Choroid plexus epithelial cell (primary cell): ENCODE data around the gene SMC6.
A peak's percentile ranks its signal among the peaks of the same experiment; 100 is the strongest.

Source experiments
- DNase-seq: peaks from one replicate; pipeline ENCODE4 v3.0.0-alpha.2; 2010; ENCODE audit warnings: low read depth
- H3K4me3 ChIP-seq: 2 replicates; pipeline ENCODE4 v1.5.1; 2011; ENCODE audit warnings: low read depth, mild to moderate bottlenecking, control low read depth, low read length, moderate library complexity
- TF ChIP-seq, protein P1 (sequence below): conservative IDR thresholded peaks from 2 replicates; pipeline ENCODE4 v1.5.1; 2011; ENCODE audit warnings: low read depth, mild to moderate bottlenecking, control low read depth, inconsistent platforms, low read length, moderate library complexity

Gene SMC6, protein sequence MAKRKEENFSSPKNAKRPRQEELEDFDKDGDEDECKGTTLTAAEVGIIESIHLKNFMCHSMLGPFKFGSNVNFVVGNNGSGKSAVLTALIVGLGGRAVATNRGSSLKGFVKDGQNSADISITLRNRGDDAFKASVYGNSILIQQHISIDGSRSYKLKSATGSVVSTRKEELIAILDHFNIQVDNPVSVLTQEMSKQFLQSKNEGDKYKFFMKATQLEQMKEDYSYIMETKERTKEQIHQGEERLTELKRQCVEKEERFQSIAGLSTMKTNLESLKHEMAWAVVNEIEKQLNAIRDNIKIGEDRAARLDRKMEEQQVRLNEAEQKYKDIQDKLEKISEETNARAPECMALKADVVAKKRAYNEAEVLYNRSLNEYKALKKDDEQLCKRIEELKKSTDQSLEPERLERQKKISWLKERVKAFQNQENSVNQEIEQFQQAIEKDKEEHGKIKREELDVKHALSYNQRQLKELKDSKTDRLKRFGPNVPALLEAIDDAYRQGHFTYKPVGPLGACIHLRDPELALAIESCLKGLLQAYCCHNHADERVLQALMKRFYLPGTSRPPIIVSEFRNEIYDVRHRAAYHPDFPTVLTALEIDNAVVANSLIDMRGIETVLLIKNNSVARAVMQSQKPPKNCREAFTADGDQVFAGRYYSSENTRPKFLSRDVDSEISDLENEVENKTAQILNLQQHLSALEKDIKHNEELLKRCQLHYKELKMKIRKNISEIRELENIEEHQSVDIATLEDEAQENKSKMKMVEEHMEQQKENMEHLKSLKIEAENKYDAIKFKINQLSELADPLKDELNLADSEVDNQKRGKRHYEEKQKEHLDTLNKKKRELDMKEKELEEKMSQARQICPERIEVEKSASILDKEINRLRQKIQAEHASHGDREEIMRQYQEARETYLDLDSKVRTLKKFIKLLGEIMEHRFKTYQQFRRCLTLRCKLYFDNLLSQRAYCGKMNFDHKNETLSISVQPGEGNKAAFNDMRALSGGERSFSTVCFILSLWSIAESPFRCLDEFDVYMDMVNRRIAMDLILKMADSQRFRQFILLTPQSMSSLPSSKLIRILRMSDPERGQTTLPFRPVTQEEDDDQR

DNA sequence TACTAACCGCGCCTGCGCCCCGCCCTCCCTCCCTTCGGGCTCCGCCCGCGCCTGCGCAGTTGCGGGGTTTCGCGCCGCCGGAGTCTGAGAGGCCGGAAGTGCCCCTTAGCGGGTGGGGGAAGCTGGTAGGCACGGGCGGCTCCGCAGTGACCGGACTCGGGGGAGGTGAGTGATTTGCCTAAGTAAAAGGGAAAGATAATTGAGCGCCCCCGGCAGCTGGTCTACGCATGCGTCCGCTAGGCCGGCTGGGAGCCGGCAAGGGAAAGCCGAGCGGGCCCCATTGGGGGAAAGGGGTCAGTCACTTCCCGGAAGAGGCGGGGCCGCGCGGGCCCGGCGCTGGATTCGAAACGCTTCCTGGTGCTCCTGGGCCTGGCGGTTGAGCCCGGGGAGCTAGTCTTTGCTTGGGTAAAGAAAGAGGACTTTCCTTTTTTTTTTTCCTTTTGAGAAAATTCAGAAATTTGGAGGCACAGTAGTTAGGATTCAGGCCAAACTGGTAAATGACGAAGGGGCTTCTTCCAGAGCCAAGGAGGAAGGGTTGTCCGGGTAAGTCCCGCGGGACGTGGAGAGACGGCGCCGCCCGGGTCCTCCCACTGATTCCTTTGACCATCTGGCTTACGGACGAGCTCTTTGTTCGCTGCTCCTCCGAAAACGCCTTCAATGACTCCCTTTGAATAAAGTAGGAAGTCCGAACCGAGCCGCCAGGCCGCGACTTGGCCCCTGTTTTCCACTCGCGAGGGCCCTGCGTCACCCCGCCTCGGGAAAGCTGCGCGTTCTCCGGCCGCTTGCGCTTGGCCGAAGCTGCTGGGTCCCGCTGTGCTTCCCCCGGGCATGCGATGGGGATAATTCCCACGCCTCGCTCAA, at the start of gene SMC6, which contains the start of gene GEN1:
SMC6 (minus strand) TSS at position 8 of the 861 bp plus-strand sequence. CDS start 7,864 bp downstream, outside the sequence.
GEN1 (plus strand) TSS at position 336 of the 861 bp plus-strand sequence. CDS start 5,806 bp downstream, outside the sequence.
- H3K4me3 ChIP-seq = peak within 1 kb of the TSS; percentile 85
- DNase-seq = peak; percentile 86
- TF ChIP-seq, protein P1, sequence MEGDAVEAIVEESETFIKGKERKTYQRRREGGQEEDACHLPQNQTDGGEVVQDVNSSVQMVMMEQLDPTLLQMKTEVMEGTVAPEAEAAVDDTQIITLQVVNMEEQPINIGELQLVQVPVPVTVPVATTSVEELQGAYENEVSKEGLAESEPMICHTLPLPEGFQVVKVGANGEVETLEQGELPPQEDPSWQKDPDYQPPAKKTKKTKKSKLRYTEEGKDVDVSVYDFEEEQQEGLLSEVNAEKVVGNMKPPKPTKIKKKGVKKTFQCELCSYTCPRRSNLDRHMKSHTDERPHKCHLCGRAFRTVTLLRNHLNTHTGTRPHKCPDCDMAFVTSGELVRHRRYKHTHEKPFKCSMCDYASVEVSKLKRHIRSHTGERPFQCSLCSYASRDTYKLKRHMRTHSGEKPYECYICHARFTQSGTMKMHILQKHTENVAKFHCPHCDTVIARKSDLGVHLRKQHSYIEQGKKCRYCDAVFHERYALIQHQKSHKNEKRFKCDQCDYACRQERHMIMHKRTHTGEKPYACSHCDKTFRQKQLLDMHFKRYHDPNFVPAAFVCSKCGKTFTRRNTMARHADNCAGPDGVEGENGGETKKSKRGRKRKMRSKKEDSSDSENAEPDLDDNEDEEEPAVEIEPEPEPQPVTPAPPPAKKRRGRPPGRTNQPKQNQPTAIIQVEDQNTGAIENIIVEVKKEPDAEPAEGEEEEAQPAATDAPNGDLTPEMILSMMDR = no peak

DNA sequence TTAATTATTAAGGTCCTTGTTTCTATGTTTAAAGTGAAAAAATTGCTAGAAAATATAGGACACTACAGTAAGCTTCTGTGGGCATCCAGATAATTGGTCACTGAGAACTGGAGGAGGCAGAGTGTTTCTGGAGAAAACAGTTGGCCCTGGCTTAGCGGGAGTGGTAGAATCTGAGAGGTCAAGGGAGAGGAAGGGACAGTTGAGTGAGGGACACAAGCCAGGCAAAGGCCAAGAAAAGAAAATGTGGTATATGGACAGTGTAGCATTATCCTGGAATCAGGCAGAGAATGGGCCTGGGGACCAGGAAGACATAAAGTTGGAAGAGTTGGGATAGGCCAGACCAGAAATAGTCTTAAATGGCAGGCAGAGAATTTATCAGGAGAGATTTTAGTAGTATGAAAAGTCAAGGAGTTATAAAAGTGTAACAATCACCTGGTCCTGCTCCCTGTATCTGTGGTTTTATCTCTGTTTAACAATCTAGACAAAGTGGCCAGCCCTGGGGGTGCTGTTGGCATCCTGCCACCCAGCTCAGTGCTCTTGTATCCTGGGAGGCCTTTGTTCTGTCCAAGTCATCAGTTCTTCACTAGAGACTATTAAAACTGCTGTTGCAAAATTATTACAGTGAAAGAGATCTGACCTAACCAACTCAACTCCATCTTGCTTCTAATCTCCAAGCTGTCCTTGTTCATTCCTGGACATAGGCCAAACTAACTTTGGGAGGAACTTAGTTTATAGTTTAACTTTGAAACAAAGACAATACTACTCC, 47.3 kb upstream of the SMC6 start:
- DNase-seq = no peak
- H3K4me3 ChIP-seq = no peak overlapping the region
- TF ChIP-seq, protein P1 = no peak

DNA sequence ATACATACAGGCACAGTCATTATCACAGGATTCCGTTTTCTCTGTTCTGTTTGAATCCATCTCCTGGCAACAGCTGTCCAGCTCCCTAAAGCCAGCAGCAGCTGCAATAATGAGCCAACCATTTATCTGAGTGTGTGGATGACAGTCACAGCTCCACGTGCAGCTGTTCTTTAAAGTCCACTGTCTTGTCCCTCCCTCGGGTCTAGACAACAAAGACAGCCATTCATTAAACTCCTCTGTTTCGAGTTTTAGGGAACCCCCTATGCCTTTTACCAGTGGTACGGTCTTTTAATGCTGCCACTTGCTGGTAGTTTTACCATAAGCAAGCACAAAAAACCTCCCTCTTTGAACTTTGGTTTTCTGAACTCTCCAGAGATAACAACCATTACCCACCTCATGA, 46.6 kb upstream of the SMC6 start:
- H3K4me3 ChIP-seq = no peak overlapping the region
- TF ChIP-seq, protein P1 = no peak
- peak; percentile 42 for DNase-seq

DNA sequence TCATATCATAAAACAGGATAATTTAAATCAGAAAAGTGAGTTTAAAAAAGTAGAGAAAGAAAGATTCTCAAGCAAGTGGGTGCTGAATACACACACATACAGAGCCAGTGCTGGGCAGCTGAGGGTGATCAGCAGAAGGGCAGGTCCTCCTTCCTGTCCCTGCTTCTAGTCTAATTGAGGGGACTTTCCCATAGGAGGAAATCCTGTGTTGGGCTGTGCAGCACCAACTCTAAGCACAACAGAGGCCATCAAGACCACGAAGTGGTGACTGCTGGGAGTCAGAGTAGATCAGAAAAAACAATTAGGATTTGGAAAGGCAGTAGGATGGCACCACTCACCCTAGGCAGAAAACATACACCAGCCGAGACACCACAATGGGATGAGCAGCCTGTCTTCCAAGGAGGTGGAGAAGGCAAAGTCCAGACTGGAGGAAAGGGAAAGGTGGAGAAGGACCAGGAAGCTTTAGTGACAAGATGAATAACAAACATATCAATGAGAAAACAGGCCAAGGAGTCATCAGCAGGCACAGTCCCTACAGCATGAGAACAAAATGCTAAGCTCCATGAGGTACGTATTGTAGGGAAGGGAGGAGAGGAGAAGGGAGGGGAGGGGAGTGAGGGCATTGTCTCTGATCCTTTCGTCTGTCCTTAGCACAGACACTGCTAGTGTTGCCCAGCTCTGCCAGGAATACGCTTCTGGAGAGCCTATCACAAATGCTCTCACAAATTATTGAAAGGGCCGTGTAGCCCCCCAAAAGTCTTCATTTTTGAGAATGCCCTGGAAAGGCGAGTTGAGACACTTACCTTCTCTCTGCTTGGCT, 45.9 kb upstream of the SMC6 start:
- no peak overlapping the region for H3K4me3 ChIP-seq
- DNase-seq = no peak
- TF ChIP-seq, protein P1 = no peak

DNA sequence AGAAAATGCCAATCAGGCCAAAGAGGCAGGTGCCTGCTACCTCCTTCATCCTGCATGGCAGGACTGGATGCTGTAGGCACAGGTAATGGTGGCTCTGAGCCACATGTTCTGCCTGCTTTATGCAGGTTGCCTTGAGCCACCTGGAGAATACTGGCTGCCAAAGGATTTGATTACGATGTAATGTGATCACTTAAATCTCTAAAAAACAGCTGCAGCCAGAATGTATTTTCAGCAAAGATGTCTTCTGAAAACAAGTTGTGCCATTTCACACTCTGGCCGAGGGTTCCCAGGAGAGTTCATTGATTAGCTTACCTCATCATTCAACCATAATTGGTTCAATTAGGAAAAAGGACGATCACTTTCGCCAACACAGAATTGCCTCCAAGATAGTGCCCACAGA, 44.7 kb upstream of the SMC6 start:
- TF ChIP-seq, protein P1 = no peak
- DNase-seq = no peak

More for the DNA sequence above, 44.7 kb upstream of the SMC6 start:
- no peak overlapping the region for H3K4me3 ChIP-seq
